ENCODE measurements around the gene SMARCAL1. TPM values are rescaled to one million over a fixed set of nuclear protein-coding genes. Genes with fewer than 3 reads are reported as not detected.

The SMARCAL1 gene
- total RNA-seq, 2 donors from 2014 or later, result 29.1 to 35.1 TPM

DNA sequence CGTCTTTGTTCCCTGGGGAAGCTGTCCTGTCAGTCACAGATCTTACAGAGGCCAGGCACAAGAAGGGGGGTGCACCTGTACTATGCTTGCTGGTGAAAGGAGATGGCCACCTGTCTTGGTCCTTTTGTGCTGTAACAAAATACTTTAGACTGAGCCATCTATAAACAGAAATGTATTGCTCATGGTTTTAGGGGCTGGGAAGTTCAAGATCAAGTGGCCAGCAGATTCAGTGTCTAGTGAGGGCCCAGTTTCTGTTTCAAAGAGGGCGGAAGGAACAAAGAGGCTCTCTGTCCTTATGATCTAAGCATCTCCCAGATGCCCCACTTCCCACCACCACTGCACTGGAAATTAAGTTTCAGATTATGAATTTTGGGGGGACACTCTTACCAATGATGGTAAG lies 50.9 kb downstream of the SMARCAL1 start:
- H3K27ac ChIP-seq (ENCODE audit: low read depth, low read length), result no peak overlapping the region
- peaks cover 48% of the 10 kb centered on the region for H3K36me3 Mint-ChIP-seq (ENCODE audit: low read depth)

DNA sequence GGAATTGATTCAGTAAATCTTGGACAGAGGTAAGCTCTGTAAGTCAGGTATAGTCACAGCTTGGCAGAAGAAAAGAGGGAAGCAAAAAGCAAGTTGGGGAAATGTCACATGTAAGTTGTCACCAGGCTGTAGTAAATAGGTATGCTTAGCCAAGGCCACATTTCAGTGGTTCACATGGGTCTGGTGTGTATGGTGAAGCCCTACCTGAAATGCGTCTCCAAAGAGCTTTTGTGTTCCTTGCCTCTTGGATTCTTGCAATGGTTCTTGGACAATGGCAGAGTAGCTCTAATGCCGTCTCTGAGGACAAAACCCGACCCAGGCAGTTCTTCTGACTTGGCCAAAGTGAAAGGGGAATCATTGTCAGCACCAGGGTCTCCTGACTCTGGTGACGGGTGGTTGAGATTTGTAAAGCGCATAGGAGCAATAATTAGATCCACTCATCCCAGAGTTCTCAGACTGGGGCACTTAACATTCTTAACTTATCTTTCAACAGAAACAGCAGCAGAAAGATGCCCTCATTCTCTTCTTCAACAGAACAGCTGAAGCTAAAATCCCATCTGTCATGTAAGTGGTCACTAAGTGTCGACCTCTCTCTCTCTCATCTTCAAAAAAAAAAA lies 51.9 kb downstream of the SMARCAL1 start:
- Histone ChIP-seq H3K36me3 (ENCODE audit: control insufficient read depth, insufficient read depth, low read length) (peaks cover 39% of the 10 kb centered on the region), H3K9ac (ENCODE audit: extremely low read depth, low read length, poor library complexity, severe bottlenecking) (no peak overlapping the region), H3K4me1 (ENCODE audit: control insufficient read depth, insufficient read depth, low read length) (no peaks in the 10 kb centered on the region), H3K27me3 (ENCODE audit: control insufficient read depth, insufficient read depth, low read length, poor library complexity, severe bottlenecking) (no peaks in the 10 kb centered on the region), H3K4me3 (ENCODE audit: low read length) (no peak overlapping the region), H3K9me3 (ENCODE audit: control insufficient read depth, low read length) (no peaks in the 10 kb centered on the region), H3K27ac (ENCODE audit: low read depth, low read length) (no peak overlapping the region)
- Mint-ChIP-seq H3K4me1 (no peaks in the 10 kb centered on the region), H3K27me3 (ENCODE audit: insufficient read depth) (no peaks in the 10 kb centered on the region), H3K9me3 (peaks cover 2% of the 10 kb centered on the region), H3K27ac (no peak overlapping the region), H3K36me3 (ENCODE audit: low read depth) (peaks cover 54% of the 10 kb centered on the region), H3K4me3 (no peak overlapping the region)
- TF ChIP-seq, protein P1, sequence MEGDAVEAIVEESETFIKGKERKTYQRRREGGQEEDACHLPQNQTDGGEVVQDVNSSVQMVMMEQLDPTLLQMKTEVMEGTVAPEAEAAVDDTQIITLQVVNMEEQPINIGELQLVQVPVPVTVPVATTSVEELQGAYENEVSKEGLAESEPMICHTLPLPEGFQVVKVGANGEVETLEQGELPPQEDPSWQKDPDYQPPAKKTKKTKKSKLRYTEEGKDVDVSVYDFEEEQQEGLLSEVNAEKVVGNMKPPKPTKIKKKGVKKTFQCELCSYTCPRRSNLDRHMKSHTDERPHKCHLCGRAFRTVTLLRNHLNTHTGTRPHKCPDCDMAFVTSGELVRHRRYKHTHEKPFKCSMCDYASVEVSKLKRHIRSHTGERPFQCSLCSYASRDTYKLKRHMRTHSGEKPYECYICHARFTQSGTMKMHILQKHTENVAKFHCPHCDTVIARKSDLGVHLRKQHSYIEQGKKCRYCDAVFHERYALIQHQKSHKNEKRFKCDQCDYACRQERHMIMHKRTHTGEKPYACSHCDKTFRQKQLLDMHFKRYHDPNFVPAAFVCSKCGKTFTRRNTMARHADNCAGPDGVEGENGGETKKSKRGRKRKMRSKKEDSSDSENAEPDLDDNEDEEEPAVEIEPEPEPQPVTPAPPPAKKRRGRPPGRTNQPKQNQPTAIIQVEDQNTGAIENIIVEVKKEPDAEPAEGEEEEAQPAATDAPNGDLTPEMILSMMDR (conservative IDR thresholded peaks at IDR 0.05), result no peak
- 92 to 100% methylated on average over 4 to 6 of the region's 6 CpGs for WGBS, 2 experiments (ENCODE audit: insufficient coverage in 1 of 2, insufficient read length in 1 of 2)
- no peak for DNase-seq

More for the DNA sequence above, 50.9 kb downstream of the SMARCAL1 start:
- Mint-ChIP-seq H3K27me3 (ENCODE audit: insufficient read depth) (no peaks in the 10 kb centered on the region), H3K4me1 (no peaks in the 10 kb centered on the region), H3K4me3 (no peak overlapping the region), H3K27ac (no peak overlapping the region), H3K9me3 (peaks cover 7% of the 10 kb centered on the region)
- TF ChIP-seq, protein P1 (conservative IDR thresholded peaks at IDR 0.05), result no peak
- no peaks in the 10 kb centered on the region for H3K4me1 ChIP-seq (ENCODE audit: control insufficient read depth, insufficient read depth, low read length)
- no peaks in the 10 kb centered on the region for H3K9me3 ChIP-seq (ENCODE audit: control insufficient read depth, low read length)
- DNase-seq, result no peak
- H3K36me3 ChIP-seq (ENCODE audit: control insufficient read depth, insufficient read depth, low read length), result peaks cover 34% of the 10 kb centered on the region
- H3K4me3 ChIP-seq (ENCODE audit: low read length), result no peak overlapping the region
- 96 to 100% methylated on average over 1 to 2 of the region's 2 CpGs for WGBS, 2 experiments (ENCODE audit: insufficient coverage in 1 of 2, insufficient read length in 1 of 2)
- no peaks in the 10 kb centered on the region for H3K27me3 ChIP-seq (ENCODE audit: control insufficient read depth, insufficient read depth, low read length, poor library complexity, severe bottlenecking)
- H3K9ac ChIP-seq (ENCODE audit: extremely low read depth, low read length, poor library complexity, severe bottlenecking), result no peak overlapping the region

GRCh38 chr2:216465579-216466195 lies 53.4 kb downstream of the SMARCAL1 start:
- 90 to 94% methylated on average over 3 to 5 of the region's 5 CpGs for WGBS, 2 experiments (ENCODE audit: insufficient coverage in 1 of 2, insufficient read length in 1 of 2)
- Mint-ChIP-seq H3K4me3 (no peak overlapping the region), H3K36me3 (ENCODE audit: low read depth) (peaks cover 62% of the 10 kb centered on the region), H3K9me3 (no peaks in the 10 kb centered on the region), H3K4me1 (no peaks in the 10 kb centered on the region), H3K27ac (no peak overlapping the region), H3K27me3 (ENCODE audit: insufficient read depth) (no peaks in the 10 kb centered on the region)
- Histone ChIP-seq H3K4me1 (ENCODE audit: control insufficient read depth, insufficient read depth, low read length) (no peaks in the 10 kb centered on the region), H3K4me3 (ENCODE audit: low read length) (no peak overlapping the region), H3K27me3 (ENCODE audit: control insufficient read depth, insufficient read depth, low read length, poor library complexity, severe bottlenecking) (no peaks in the 10 kb centered on the region), H3K27ac (ENCODE audit: low read depth, low read length) (no peak overlapping the region), H3K36me3 (ENCODE audit: control insufficient read depth, insufficient read depth, low read length) (peaks cover 44% of the 10 kb centered on the region), H3K9me3 (ENCODE audit: control insufficient read depth, low read length) (no peaks in the 10 kb centered on the region), H3K9ac (ENCODE audit: extremely low read depth, low read length, poor library complexity, severe bottlenecking) (no peak overlapping the region)
- DNase-seq, result no peak
- TF ChIP-seq, protein P1 (conservative IDR thresholded peaks at IDR 0.05), result no peak

Measured in endodermal cell (in vitro differentiated cells).